Parathyroid adenoma (tissue), 2 donors: ENCODE results near the gene OVOL3.

Source experiments
- H2AFZ ChIP-seq: fragments of 300-600 bp; sonication (generic); one replicate; pipeline ENCODE4 v1.7.0; 2017; ENCODE audit warnings: antibody characterized with exemption, mild to moderate bottlenecking
- H3K27ac ChIP-seq: fragments of 300-600 bp; sonication (generic); one replicate; pipeline ENCODE4 v1.7.0; 2017
- H3K27me3 ChIP-seq: fragments of 300-600 bp; sonication (generic); one replicate; pipeline ENCODE4 v1.7.0; 2017; ENCODE audit warnings: low read length; ENCODE audit not compliant: control insufficient read depth, insufficient read depth
- H3K36me3 ChIP-seq: fragments of 300-600 bp; sonication (generic); one replicate; pipeline ENCODE4 v1.7.0; 2017; ENCODE audit warnings: low read length; ENCODE audit not compliant: control insufficient read depth, insufficient read depth
- H3K4me1 ChIP-seq: fragments of 300-600 bp; sonication (generic); one replicate; pipeline ENCODE4 v1.7.0; 2017; ENCODE audit warnings: control low read depth
- H3K4me2 ChIP-seq: fragments of 300-600 bp; sonication (generic); one replicate; pipeline ENCODE4 v1.7.0; 2017; ENCODE audit warnings: low read length
- H3K4me3 ChIP-seq: fragments of 300-600 bp; sonication (generic); one replicate; pipeline ENCODE4 v1.7.0; 2017; ENCODE audit warnings: low read depth, low read length
- H3K79me2 ChIP-seq: fragments of 300-600 bp; sonication (generic); one replicate; pipeline ENCODE4 v1.7.0; 2017; ENCODE audit warnings: control low read depth
- H3K9ac ChIP-seq: fragments of 300-600 bp; sonication (generic); one replicate; pipeline ENCODE4 v1.7.0; 2017; ENCODE audit warnings: mild to moderate bottlenecking
- H3K9me3 ChIP-seq: fragments of 300-600 bp; sonication (generic); one replicate; pipeline ENCODE4 v1.7.0; 2017; ENCODE audit warnings: low read length; ENCODE audit not compliant: control insufficient read depth
- CTCF ChIP-seq: fragments of 300-600 bp; sonication (generic); IDR thresholded peaks from one replicate; pipeline ENCODE4 v1.7.0; 2017; ENCODE audit warnings: antibody characterized with exemption, mild to moderate bottlenecking
- donor health status: primary hyperparathyroidism.

The OVOL3 gene

GRCh38 chr19:36089847-36090246 is 21.1 kb upstream of the OVOL3 start:
- H2AFZ ChIP-seq, result no peak overlapping the region
- no peak overlapping the region for H3K9ac ChIP-seq
- H3K27ac ChIP-seq, result no peak overlapping the region
- H3K9me3 ChIP-seq, result no peaks in the 10 kb centered on the region
- no peak for TF ChIP-seq CTCF
- no peaks in the 10 kb centered on the region for H3K4me1 ChIP-seq
- H3K4me3 ChIP-seq, result no peak overlapping the region
- no peak overlapping the region for H3K4me2 ChIP-seq
- no peaks in the 10 kb centered on the region for H3K79me2 ChIP-seq
- no peaks in the 10 kb centered on the region for H3K36me3 ChIP-seq
- H3K27me3 ChIP-seq, result no peaks in the 10 kb centered on the region

- no peaks in the 10 kb centered on the region for H3K79me2 ChIP-seq
- no peaks in the 10 kb centered on the region for H3K9me3 ChIP-seq
- no peaks in the 10 kb centered on the region for H3K36me3 ChIP-seq
- no peak overlapping the region for H3K27ac ChIP-seq
- no peaks in the 10 kb centered on the region for H3K27me3 ChIP-seq
- no peaks in the 10 kb centered on the region for H3K4me1 ChIP-seq
- H3K4me2 ChIP-seq, result no peak overlapping the region
- H3K9ac ChIP-seq, result no peak overlapping the region
- no peak overlapping the region for H2AFZ ChIP-seq
- H3K4me3 ChIP-seq, result no peak overlapping the region
- TF ChIP-seq CTCF, result no peak
These were observed 19.8 kb upstream of the OVOL3 start for GRCh38 chr19:36090910-36091695.

GRCh38 chr19:36092566-36092965 is 18.4 kb upstream of the OVOL3 start:
- Histone ChIP-seq H2AFZ (no peak overlapping the region), H3K4me1 (no peaks in the 10 kb centered on the region), H3K9me3 (no peaks in the 10 kb centered on the region), H3K4me2 (no peak overlapping the region), H3K27ac (no peak overlapping the region), H3K9ac (no peak overlapping the region), H3K4me3 (no peak overlapping the region), H3K27me3 (no peaks in the 10 kb centered on the region), H3K79me2 (no peaks in the 10 kb centered on the region), H3K36me3 (no peaks in the 10 kb centered on the region)
- TF ChIP-seq CTCF, result no peak

- Histone ChIP-seq H3K4me3 (no peak overlapping the region), H3K27ac (no peak overlapping the region), H3K4me1 (no peaks in the 10 kb centered on the region), H3K4me2 (no peak overlapping the region), H2AFZ (no peak overlapping the region), H3K9ac (no peak overlapping the region), H3K79me2 (no peaks in the 10 kb centered on the region), H3K9me3 (no peaks in the 10 kb centered on the region), H3K27me3 (no peaks in the 10 kb centered on the region), H3K36me3 (no peaks in the 10 kb centered on the region)
- no peak for TF ChIP-seq CTCF
These were observed 17.7 kb upstream of the OVOL3 start for GRCh38 chr19:36093146-36093662.

- Histone ChIP-seq H2AFZ (no peak overlapping the region), H3K4me1 (no peaks in the 10 kb centered on the region), H3K36me3 (no peaks in the 10 kb centered on the region), H3K9me3 (no peaks in the 10 kb centered on the region), H3K27ac (no peak overlapping the region), H3K9ac (no peak overlapping the region), H3K4me3 (no peak overlapping the region), H3K79me2 (no peaks in the 10 kb centered on the region), H3K27me3 (no peaks in the 10 kb centered on the region), H3K4me2 (no peak overlapping the region)
- no peak for TF ChIP-seq CTCF
These were observed 17.3 kb upstream of the OVOL3 start for GRCh38 chr19:36093687-36094086.
